Measurements from ENCODE around the gene NUP62.
"Not testable (repeated sequence)": the region's sequence is repeated elsewhere in the genome, so short reads cannot be mapped to it uniquely, and the experiment has no call there.

Gene NUP62

DNA sequence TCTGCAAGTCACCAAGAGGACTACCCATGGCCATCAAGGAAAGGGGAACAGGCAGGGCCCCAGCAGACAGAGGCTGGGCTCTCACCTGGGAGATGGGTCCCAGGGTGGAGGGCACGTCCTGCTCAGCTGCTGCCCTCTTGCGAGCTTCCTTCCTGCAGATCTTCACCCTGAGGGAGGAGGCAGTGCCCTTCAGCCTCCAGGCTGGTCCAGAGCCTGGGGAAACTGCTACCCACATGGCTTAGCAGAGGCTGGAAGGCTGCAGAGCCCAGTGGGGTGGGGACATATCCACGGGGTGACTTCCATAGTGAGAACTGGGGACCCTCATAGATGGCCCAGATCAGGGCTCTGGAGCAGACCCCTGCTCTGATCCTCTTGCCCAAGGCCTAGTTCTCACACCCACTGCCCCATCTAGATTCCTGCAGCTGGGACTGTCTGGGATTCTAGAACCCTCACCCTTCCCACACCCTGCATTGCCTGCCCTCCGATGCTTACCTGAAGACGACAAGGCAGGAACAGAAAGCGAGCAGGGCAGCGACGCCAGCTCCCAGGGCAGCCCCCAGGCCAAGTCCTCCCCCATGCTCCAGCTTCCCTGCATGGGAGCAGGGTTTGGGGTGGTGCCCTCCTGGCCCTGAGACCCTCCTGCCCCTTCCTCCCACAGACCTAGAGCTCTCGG is 22.6 kb upstream of the NUP62 start:
- DNase-seq (ENCODE audit: extremely low read depth in 1 of 2, low read depth in 1 of 2), result no peak

GRCh38 chr19:49950956-49951526 is 21.7 kb upstream of the NUP62 start:
- DNase-seq (ENCODE audit: extremely low read depth in 1 of 2, low read depth in 1 of 2), result no peak

- no peak for DNase-seq (ENCODE audit: extremely low read depth in 1 of 2, low read depth in 1 of 2)
Observed at GRCh38 chr19:49950590-49950948, 21.3 kb upstream of the NUP62 start.

GRCh38 chr19:49949742-49950589 is 20.7 kb upstream of the NUP62 start:
- DNase-seq (ENCODE audit: extremely low read depth in 1 of 2, low read depth in 1 of 2), result no peak

DNA sequence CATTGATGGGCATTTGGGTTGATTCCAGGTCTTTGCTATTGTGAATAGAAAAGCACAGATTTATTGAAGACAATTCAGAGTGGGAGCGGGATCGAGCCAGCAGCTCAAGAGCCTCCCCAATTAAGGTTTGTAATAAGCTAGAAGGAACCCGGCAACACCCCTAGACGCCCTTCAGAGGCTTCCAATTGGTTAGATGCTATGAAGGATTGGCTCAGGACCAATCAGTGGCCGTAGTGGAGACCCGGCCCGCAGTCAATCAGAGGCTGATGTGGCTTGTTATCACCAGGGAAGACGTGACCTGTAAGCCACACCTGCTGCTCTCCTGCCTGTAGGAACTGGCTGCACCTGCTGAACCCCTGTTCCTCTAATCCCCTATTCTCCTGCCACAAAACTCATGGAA is 17.1 kb upstream of the NUP62 start:
- no peak for DNase-seq (ENCODE audit: extremely low read depth in 1 of 2, low read depth in 1 of 2)

GRCh38 chr19:49944567-49944966 is 15.3 kb upstream of the NUP62 start:
- DNase-seq (ENCODE audit: extremely low read depth in 1 of 2, low read depth in 1 of 2), result not testable (repeated sequence)

DNA sequence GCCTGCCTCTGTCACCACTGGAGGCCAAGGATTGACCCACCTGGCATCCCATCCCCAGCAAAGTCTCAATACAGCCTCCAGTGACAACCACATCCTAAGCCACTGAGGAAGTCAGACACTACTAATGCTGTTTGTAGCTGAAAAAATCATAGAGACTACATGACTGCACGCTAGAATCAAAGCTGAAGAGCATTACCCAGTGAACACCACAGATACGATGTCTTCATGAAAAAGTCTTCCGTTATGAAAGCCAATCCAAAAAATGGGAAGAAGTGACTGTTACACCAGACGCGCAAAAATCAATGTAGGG is 11.1 kb upstream of the NUP62 start:
- DNase-seq (ENCODE audit: extremely low read depth in 1 of 2, low read depth in 1 of 2), result no peak

- DNase-seq (ENCODE audit: extremely low read depth in 1 of 2, low read depth in 1 of 2), result no peak
Observed at GRCh38 chr19:49939721-49940481, 10.6 kb upstream of the NUP62 start.

- no peak for DNase-seq (ENCODE audit: extremely low read depth in 1 of 2, low read depth in 1 of 2)
Observed at GRCh38 chr19:49938662-49939061, 9.4 kb upstream of the NUP62 start.

- peak; percentile 49 to 54 for DNase-seq (ENCODE audit: extremely low read depth in 1 of 2, low read depth in 1 of 2)
Observed at GRCh38 chr19:49937750-49938381, 8.6 kb upstream of the NUP62 start.

DNA sequence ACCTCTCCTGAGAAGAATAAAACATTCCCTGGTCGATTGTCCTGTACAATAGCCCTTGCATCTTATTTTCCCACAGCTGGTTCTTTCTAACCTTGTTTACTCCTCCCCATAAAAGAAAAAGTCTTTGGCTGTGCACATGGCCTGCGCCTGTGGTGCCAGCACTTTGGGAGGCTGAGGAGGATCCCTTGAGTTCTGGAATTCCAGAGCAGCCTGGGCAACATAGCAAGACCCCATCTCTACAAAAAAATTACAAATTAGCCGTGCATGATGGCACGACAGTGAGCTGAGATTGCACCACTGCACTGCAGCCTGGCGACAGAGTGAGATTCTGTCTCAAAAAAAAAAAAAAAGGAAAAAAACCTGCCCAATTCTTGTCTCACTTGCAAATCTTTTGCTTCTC is 7.2 kb upstream of the NUP62 start:
- no peak for DNase-seq (ENCODE audit: extremely low read depth in 1 of 2, low read depth in 1 of 2)

GRCh38 chr19:49933643-49934042 is 4.3 kb upstream of the NUP62 start:
- DNase-seq (ENCODE audit: extremely low read depth in 1 of 2, low read depth in 1 of 2), result no peak

DNA sequence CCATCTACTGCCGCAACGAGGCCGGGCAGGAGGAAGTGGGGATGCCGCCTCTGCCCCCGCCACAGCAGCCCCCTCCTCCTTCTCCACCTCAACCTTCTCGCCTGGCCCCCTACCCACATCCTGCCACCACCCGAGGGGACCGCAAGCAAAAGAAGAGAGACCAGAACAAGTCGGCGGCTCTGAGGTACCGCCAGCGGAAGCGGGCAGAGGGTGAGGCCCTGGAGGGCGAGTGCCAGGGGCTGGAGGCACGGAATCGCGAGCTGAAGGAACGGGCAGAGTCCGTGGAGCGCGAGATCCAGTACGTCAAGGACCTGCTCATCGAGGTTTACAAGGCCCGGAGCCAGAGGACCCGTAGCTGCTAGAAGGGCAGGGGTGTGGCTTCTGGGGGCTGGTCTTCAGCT is 3.4 kb upstream of the NUP62 start:
- DNase-seq (ENCODE audit: extremely low read depth in 1 of 2, low read depth in 1 of 2), result no peak

GRCh38 chr19:49932041-49932451 is 2.7 kb upstream of the NUP62 start:
- DNase-seq (ENCODE audit: extremely low read depth in 1 of 2, low read depth in 1 of 2), result no peak

GRCh38 chr19:49931293-49932040 is 2.2 kb upstream of the NUP62 start:
- no peak for DNase-seq (ENCODE audit: extremely low read depth in 1 of 2, low read depth in 1 of 2)

- DNase-seq (ENCODE audit: extremely low read depth in 1 of 2, low read depth in 1 of 2), result no peak
Observed at GRCh38 chr19:49930483-49931011, 1.2 kb upstream of the NUP62 start.

GRCh38 chr19:49929611-49930482 is 543 bp upstream of the NUP62 start:
- DNase-seq (ENCODE audit: extremely low read depth in 1 of 2, low read depth in 1 of 2), result peak; percentile 74 to 92

DNA sequence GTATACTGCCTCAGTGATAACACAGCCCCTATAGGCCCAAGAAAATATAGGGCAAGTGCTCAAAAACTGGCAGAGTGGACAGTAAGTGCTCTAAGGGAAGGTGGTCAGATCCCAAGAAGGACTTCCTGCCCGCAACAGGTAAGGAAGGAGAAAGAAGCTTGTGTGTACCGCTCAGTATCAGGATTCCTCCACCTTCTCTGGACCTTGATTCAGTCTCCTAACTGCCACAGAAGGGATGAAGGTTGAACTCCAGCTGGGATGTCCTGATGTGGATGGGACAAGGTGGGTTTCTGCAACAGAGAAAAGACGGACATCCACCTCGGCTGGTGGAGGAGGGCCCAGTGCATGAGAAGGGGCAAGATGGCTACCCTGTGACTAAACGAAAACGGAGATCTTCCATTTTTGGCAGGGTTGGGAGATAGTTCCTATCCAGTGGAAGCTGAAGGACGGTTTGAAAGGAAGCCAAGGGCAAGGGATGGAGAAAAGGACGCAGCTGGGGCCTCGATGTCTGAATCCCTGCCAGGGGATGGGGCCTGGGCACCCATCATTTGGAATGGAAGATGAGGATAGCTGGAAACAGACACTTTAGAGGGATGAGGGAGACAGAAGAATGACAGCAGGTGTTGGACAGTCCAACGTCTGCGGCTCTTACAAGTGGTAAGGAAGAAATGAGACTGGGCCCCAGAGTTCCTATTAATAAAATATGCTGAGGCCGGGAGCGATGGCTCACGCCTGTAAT is 1.6 kb downstream of the NUP62 start:
- DNase-seq (ENCODE audit: extremely low read depth in 1 of 2, low read depth in 1 of 2), result no peak
